Muscle layer of colon (tissue), 2 donors: ENCODE results near the gene FEM1B.

Experiments used
- H3K27ac ChIP-seq: one replicate; pipeline ENCODE4 v1.7.0; 2013; ENCODE audit warnings: low read depth, mild to moderate bottlenecking, low read length, moderate library complexity
- H3K27me3 ChIP-seq, 2 donors: one replicate each; pipeline ENCODE4 v1.7.0; 2013; ENCODE audit warnings: low read length in 2 of 2, mild to moderate bottlenecking in 2 of 2; ENCODE audit not compliant: insufficient read depth in 2 of 2, control insufficient read depth in 1 of 2
- H3K36me3 ChIP-seq: one replicate; pipeline ENCODE4 v1.7.0; 2013; ENCODE audit warnings: mild to moderate bottlenecking, low read length; ENCODE audit not compliant: insufficient read depth
- H3K4me1 ChIP-seq: one replicate; pipeline ENCODE4 v1.7.0; 2013; ENCODE audit warnings: mild to moderate bottlenecking, low read length; ENCODE audit not compliant: insufficient read depth
- H3K4me3 ChIP-seq, 2 donors: one replicate each; pipeline ENCODE4 v1.7.0; 2013; ENCODE audit warnings: low read length in 2 of 2, low read depth in 1 of 2, mild to moderate bottlenecking in 1 of 2, moderate library complexity in 1 of 2
- H3K9ac ChIP-seq: one replicate; pipeline ENCODE4 v1.7.0; 2013; ENCODE audit warnings: low read length
- H3K9me3 ChIP-seq: one replicate; pipeline ENCODE4 v1.7.0; 2013; ENCODE audit warnings: mild to moderate bottlenecking, low read length
- donor health status: abdominal sarcoma.
- donor health status: Adenocarcinoma of cecum.

FEM1B gene

DNA sequence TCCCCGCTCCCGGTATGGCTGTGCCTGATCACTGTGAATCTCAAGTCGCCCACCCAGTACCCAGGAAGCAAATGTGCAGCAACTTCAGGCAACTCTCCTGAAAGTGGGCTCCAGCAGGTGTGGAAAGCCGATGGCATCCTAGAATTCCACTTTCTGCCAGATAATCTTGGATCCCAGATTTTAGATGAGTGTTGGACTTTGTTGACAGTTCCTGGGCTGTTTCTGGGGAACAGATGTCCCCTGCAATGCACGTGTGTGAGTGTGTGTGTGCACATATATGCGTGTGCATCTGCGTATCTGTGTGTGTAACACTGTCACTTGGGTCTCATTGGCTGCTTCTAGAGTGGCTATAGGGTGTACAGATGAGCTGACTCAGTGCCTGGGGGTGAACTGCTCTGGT, 59.0 kb downstream of the FEM1B start:
- Histone ChIP-seq H3K27ac (no peak overlapping the region), H3K4me3 (no peak overlapping the region), H3K4me1 (peaks cover 4% of the 10 kb centered on the region)

DNA sequence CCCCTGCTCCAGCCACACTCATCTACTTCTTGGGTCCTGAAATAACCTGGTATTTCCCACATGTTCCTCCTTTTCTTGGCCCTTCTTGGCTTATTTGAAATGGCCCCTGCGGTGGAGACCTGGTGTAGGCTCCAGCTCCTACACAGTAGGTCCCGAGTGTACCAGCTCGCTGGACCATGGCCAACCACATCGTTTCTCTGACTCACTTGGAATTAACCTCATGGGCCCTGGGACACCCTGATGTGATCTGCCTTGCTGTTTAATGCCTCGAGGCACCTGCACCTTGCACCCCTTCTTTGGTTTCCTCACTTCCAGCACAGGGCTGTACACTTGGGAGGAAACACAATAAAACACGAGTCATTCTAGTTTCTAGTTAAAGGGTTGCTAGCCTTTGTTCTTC, 60.3 kb downstream of the FEM1B start:
- Histone ChIP-seq H3K9me3 (no peaks in the 10 kb centered on the region), H3K4me1 (peaks cover 12% of the 10 kb centered on the region), H3K27ac (no peak overlapping the region), H3K9ac (no peak overlapping the region), H3K27me3 (no peaks in the 10 kb centered on the region), H3K4me3 (no peak overlapping the region), H3K36me3 (no peaks in the 10 kb centered on the region)

More for the DNA sequence above, 59.0 kb downstream of the FEM1B start:
- H3K9ac ChIP-seq = no peak overlapping the region
- no peaks in the 10 kb centered on the region for H3K9me3 ChIP-seq
- no peaks in the 10 kb centered on the region for H3K27me3 ChIP-seq
- H3K36me3 ChIP-seq = no peaks in the 10 kb centered on the region

DNA sequence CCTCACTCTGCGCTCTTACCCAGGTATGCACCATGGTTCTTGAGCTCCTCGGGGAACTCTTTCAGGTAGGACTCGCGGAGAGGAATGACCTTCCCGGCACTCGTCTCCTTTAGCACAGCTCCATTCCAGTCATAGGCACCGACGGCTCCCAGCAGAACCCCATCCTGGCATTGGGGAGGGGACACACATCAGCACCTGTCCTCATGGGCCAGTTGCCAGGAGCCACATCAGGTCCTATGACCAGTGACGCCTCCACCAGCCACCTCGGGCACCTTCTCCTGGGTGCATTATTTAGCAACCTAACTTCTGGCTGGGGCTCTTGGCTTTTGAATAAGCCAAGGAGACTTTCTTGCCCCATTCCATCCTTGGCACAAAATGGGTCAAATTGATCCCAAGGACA, 61.9 kb downstream of the FEM1B start:
- H3K4me1 ChIP-seq = peaks cover 12% of the 10 kb centered on the region
- H3K36me3 ChIP-seq = no peaks in the 10 kb centered on the region
- no peak overlapping the region for H3K9ac ChIP-seq
- H3K27me3 ChIP-seq = no peaks in the 10 kb centered on the region
- no peaks in the 10 kb centered on the region for H3K9me3 ChIP-seq
- no peak overlapping the region for H3K27ac ChIP-seq
- no peak overlapping the region for H3K4me3 ChIP-seq

DNA sequence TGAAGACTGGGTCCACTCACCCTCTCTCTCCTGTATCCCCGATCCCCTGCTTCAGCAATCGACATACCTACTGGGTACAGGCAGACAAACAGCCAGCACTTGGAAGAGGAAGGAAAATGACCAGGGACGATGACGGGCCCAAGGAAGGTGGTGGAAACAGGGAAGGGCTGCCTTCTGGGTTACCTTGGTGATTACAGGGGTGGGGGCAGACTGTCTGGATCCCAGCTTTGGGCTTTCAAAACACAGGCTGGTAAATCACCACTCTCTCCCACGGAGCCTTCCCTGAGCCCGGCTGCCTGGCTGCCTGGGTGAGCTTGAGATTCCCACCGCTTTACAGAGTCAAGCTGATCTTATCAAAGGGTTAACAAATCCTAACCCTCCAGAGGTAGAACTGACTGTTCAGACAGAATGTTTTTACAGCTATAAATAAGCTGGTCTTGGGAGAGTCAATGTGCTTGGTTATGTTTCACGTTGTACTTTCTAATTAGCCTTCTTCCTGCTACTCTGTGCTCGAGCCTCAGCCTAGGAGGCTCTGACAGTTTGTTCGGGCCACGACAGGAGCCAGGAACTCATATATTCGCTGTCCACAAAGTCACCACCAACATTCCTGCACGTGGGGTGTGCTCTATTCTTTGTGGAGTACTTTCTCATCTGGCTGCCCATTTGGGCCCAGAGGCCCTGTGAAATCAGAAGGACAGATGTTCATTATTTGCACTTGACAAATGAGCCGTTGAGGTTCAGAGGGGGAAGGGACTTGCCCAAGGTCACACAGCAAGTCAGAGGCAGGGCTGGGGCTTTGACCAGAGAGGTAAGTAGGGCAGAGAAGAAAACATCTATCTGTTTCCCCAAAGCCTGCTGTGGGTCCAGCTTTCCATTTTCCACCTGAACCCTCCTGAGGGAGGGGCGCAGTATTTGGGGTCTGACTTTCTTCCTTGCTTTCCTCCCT, 63.5 kb downstream of the FEM1B start:
- Histone ChIP-seq H3K27me3 (no peaks in the 10 kb centered on the region), H3K9ac (no peak overlapping the region), H3K4me3 (no peak overlapping the region), H3K27ac (no peak overlapping the region), H3K9me3 (no peaks in the 10 kb centered on the region), H3K36me3 (no peaks in the 10 kb centered on the region), H3K4me1 (peaks cover 12% of the 10 kb centered on the region)

DNA sequence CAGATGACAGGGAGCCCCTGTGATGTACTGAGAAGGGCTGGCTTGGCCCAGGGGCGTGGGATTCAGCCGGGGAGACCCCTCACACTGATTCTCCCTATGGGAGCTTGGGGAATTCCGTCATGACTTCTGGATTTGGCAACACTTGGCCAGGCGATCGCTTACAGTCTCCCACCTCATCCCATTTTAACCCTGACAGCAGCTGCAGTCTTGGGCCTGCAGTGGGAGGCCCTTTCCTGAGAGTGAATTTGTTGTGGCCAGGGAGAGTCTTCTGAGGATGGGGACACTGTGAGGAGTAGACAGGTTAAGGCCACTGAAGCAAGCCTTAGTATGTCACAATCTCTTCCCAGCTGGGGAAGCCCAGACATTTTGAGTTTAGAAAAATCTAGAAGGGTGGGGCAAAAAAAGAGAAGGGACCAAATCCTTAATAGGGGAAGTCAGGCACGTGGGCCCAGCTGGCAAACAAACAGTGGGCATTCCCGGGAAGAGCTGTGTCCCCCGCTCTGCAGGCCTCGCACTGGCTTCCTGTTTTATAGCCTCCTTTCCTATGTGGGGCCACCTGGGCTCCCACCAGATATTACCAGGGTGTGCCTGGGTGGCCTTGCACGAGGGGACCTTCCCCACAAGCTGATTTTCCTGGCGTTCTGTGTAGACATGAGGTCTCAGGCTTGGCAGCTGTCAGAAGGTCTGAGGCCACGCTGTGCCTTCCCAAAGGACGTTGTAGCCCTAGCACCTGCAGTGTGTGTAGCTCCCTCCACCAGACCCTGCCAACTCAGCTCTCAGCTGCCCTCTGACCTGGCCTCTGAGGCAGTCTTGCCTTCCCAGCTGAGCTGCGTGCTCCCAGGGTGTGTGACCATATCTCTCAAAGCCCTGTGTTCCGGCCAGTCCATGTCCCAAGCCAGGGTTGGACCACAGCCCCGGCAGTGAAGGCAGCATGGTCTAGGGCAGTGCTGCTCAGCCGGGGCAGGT, 64.5 kb downstream of the FEM1B start:
- H3K9me3 ChIP-seq = no peaks in the 10 kb centered on the region
- no peak overlapping the region for H3K4me3 ChIP-seq

DNA sequence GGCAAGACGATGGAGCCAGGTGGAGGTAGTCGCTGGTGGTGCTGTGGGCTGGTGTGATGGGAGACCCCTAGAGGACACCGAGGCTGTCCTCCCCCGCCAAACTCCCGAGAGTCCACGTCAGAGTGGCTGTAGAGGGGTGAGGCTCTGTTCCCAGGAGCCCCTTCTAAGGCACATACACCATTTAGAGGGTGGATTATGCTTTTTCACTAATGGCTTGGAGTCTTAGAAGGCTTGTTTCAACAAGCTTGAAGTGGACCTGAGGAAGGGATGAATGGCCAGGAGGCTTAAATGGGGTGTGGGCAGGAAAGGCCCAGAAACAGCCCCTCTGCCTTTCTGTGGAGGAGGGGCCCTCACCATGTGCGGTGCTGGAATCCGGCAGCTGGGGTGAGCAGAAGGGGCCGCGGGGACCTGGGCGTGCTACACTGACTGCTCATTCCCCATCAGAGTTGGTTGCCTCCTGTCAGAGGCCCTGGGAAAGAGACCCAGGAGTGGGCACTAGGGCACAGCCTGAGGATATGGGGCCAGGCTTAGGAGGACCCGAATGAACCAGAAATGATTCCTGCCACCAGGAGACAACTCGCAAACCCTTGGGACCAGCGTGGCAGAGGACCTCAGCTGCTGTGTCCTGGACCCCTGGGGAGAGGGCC, 66.2 kb downstream of the FEM1B start:
- no peak overlapping the region for H3K9ac ChIP-seq
- no peak overlapping the region for H3K27ac ChIP-seq
- no peaks in the 10 kb centered on the region for H3K9me3 ChIP-seq
- no peaks in the 10 kb centered on the region for H3K36me3 ChIP-seq
- peaks cover 12% of the 10 kb centered on the region for H3K4me1 ChIP-seq
- H3K27me3 ChIP-seq = no peaks in the 10 kb centered on the region
- no peak overlapping the region for H3K4me3 ChIP-seq

More for the DNA sequence above, 64.5 kb downstream of the FEM1B start:
- no peaks in the 10 kb centered on the region for H3K36me3 ChIP-seq
- H3K27ac ChIP-seq = no peak overlapping the region
- H3K4me1 ChIP-seq = peaks cover 12% of the 10 kb centered on the region
- H3K27me3 ChIP-seq = no peaks in the 10 kb centered on the region
- H3K9ac ChIP-seq = no peak overlapping the region

DNA sequence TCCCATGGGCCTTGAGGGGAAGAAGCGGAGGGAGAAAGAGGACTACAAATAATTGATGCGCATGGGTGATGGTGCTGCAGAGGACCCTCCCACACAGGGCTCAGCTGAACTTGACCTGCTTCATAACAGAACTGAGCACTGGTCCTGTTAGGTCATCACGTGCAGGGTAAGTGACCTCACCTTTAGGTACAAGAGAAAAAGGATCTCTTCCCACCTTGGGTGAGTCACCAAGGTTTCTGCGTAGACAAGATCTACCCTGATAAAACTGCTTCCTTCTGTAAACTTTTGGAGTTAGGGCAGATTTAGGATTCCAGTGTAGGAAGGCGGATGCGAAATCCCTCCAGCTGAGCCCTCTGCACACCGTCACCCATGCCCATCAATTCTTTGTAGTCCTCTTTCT, 67.1 kb downstream of the FEM1B start:
- Histone ChIP-seq H3K27ac (no peak overlapping the region), H3K4me1 (peaks cover 12% of the 10 kb centered on the region), H3K27me3 (no peaks in the 10 kb centered on the region), H3K4me3 (no peak overlapping the region), H3K9me3 (no peaks in the 10 kb centered on the region), H3K36me3 (no peaks in the 10 kb centered on the region), H3K9ac (no peak overlapping the region)
